SU-DHL-6 (cell line): ENCODE measurements around the gene TRAF3IP1.
"Not testable (repeated sequence)": the region's sequence is repeated elsewhere in the genome, so short reads cannot be mapped to it uniquely, and the experiment has no call there.

Experiments
- H2AFZ ChIP-seq: fragments of 200-600 bp; sonication (generic); 2 replicates; pipeline ENCODE4 v1.6.1; 2014; ENCODE audit warnings: low read depth, mild to moderate bottlenecking, moderate library complexity, mixed read lengths, antibody characterized with exemption, low read length; ENCODE audit not compliant: severe bottlenecking
- H3F3A ChIP-seq: fragments of 200-600 bp; shearing (Covaris generic); 2 replicates; pipeline ENCODE4 v1.6.0; 2016; ENCODE audit warnings: antibody characterized with exemption, mild to moderate bottlenecking; ENCODE audit not compliant: insufficient read depth
- H3K27ac ChIP-seq: fragments of 200-600 bp; sonication (generic); 2 replicates; pipeline ENCODE4 v1.5.1; 2016; ENCODE audit warnings: low read depth, mild to moderate bottlenecking, low read length, moderate library complexity, mixed read lengths
- H3K27me3 ChIP-seq: fragments of 200-600 bp; sonication (generic), shearing (Covaris generic); 2 replicates; pipeline ENCODE4 v1.6.0; 2014; ENCODE audit warnings: mild to moderate bottlenecking, low read length
- H3K36me3 ChIP-seq: fragments of 200-600 bp; sonication (generic); 2 replicates; pipeline ENCODE4 v1.6.1; 2014; ENCODE audit warnings: mild to moderate bottlenecking, low read length, mixed read lengths
- H3K4me2 ChIP-seq: fragments of 300-600, 200-600 bp; shearing (Covaris generic), sonication (generic); 2 replicates; pipeline ENCODE4 v1.6.0; 2014; ENCODE audit warnings: low read length, low read depth, mild to moderate bottlenecking; ENCODE audit not compliant: poor library complexity, severe bottlenecking
- H3K4me3 ChIP-seq: fragments of 200-600 bp; sonication (generic); 2 replicates; pipeline ENCODE4 v1.5.1; 2014; ENCODE audit warnings: antibody characterized with exemption, low read length, mild to moderate bottlenecking, mixed read lengths; ENCODE audit not compliant: insufficient read depth, poor library complexity, severe bottlenecking
- H3K79me2 ChIP-seq: fragments of 200-600 bp; sonication (generic); 2 replicates; pipeline ENCODE4 v1.6.1; 2014; ENCODE audit warnings: mild to moderate bottlenecking, low read length, moderate library complexity; ENCODE audit not compliant: insufficient read depth
- H3K9ac ChIP-seq: fragments of 200-600 bp; sonication (generic); 2 replicates; pipeline ENCODE4 v1.7.0; 2014; ENCODE audit warnings: mild to moderate bottlenecking, low read length
- H3K9me2 ChIP-seq: fragments of 200-600 bp; sonication (generic); replicated peaks from 2 replicates; pipeline ENCODE4 v1.6.1; 2014; ENCODE audit warnings: low read length; ENCODE audit not compliant: insufficient read depth
- H3K9me3 ChIP-seq: fragments of 200-600 bp; sonication (generic); 2 replicates; pipeline ENCODE4 v1.6.1; 2014; ENCODE audit warnings: low read length, mixed read lengths; ENCODE audit not compliant: insufficient read depth
- H4K20me1 ChIP-seq: fragments of 200-600 bp; sonication (generic); 2 replicates; pipeline ENCODE4 v1.6.1; 2014; ENCODE audit warnings: low read depth, mild to moderate bottlenecking, antibody characterized with exemption, low read length, moderate library complexity, mixed read lengths
- EZH2phosphoT487 ChIP-seq: fragments of 200-600 bp; sonication (generic), shearing (Covaris generic); conservative IDR thresholded peaks from 2 replicates; pipeline ENCODE4 v1.6.1; 2018; ENCODE audit warnings: mild to moderate bottlenecking, antibody characterized with exemption, low read length, moderate library complexity, mixed read lengths
- TF ChIP-seq, protein P1 (sequence below): fragments of 200-600 bp; sonication (generic); IDR thresholded peaks from one replicate; pipeline ENCODE4 v1.5.1; 2017; ENCODE audit warnings: antibody characterized with exemption, mild to moderate bottlenecking, low read length, moderate library complexity; ENCODE audit not compliant: insufficient read depth, poor library complexity, severe bottlenecking

Gene TRAF3IP1

DNA sequence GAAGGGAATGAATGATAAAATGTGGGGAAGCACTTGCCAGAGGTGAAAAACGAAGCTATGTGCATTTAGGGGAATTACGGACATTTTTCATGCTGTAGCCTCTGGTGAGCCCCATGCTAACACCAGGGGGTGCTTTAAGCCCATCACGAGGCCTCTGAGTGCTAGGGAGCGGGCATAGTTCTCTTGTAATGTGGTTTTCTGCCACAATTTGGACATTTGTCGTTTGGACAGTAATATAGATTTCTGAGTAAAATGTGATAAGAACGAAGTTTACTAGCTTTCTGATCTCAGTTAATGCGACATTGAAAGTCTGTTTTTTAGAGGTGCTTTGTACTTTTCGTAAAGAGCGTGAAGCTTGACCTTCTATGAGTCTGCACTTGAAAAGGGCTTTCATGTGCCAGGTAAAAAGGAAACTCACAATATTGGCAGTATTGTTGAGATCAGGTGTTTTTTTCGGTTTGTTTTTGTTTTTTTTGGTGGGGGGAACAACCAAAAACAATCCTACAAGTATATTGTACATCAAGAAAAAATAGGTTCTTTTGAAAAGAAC is 50.6 kb downstream of the TRAF3IP1 start:
- no peaks in the 10 kb centered on the region for H3K27me3 ChIP-seq
- no peaks in the 10 kb centered on the region for H3F3A ChIP-seq
- TF ChIP-seq EZH2phosphoT487 = no peak
- TF ChIP-seq, protein P1, sequence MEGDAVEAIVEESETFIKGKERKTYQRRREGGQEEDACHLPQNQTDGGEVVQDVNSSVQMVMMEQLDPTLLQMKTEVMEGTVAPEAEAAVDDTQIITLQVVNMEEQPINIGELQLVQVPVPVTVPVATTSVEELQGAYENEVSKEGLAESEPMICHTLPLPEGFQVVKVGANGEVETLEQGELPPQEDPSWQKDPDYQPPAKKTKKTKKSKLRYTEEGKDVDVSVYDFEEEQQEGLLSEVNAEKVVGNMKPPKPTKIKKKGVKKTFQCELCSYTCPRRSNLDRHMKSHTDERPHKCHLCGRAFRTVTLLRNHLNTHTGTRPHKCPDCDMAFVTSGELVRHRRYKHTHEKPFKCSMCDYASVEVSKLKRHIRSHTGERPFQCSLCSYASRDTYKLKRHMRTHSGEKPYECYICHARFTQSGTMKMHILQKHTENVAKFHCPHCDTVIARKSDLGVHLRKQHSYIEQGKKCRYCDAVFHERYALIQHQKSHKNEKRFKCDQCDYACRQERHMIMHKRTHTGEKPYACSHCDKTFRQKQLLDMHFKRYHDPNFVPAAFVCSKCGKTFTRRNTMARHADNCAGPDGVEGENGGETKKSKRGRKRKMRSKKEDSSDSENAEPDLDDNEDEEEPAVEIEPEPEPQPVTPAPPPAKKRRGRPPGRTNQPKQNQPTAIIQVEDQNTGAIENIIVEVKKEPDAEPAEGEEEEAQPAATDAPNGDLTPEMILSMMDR = peak; percentile 85
- no peaks in the 10 kb centered on the region for H3K9me2 ChIP-seq
- no peak overlapping the region for H2AFZ ChIP-seq
- H3K9ac ChIP-seq = no peak overlapping the region
- H3K79me2 ChIP-seq = no peaks in the 10 kb centered on the region
- no peak overlapping the region for H3K4me2 ChIP-seq
- no peaks in the 10 kb centered on the region for H3K36me3 ChIP-seq
- no peaks in the 10 kb centered on the region for H3K9me3 ChIP-seq
- H3K4me3 ChIP-seq = no peak overlapping the region
- no peak overlapping the region for H3K27ac ChIP-seq
- no peaks in the 10 kb centered on the region for H4K20me1 ChIP-seq

DNA sequence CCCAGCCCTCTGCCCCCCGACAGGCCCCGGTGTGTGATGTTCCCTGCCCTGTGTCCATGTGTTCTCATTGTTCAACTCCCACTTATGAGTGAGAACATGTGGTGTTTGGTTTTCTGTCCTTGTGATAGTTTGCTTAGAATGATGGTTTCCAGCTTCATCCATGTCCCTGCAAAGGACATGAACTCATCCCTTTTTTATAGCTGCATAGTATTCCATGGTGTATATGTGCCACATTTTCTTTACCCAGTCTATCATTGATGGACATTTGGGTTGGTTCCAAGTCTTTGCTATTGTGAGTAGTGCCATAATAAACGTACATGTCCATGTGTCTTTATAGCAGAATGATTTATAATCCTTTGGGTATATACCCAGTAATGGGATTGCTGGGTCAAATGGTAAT is 52.0 kb downstream of the TRAF3IP1 start:
- H3K4me3 ChIP-seq, H3K9me2 ChIP-seq, H3K27ac ChIP-seq, H4K20me1 ChIP-seq, H3K79me2 ChIP-seq, H3K4me2 ChIP-seq, H3F3A ChIP-seq, H3K9ac ChIP-seq, H3K36me3 ChIP-seq, H3K27me3 ChIP-seq, H3K9me3 ChIP-seq, H2AFZ ChIP-seq: not testable (repeated sequence)

DNA sequence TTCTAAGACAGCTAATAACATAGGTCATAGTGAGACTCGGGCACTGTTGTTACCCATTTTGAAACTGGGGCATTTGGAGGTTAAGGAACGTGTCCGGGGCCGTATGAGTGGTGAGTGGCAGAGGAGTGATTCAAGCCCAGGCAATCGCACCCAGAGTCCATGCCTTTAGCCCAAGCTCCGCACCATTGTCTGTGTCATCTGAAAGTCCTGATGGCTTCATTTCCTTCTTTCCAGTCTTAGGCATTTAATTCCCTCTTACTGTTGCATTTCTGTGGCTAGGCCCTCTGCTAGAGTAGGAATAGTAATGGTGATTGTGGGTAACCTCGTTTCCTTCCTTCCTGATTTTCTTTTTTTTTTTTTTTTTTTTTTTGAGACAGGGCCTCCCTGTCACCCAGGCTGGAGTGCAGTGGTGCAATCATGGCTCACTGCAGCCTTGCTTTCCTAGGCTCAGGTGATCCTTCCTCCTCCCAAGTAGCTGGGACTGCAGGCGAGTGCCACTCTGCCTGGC is 56.6 kb downstream of the TRAF3IP1 start:
- Histone ChIP-seq H4K20me1 (no peaks in the 10 kb centered on the region), H3K36me3 (no peaks in the 10 kb centered on the region), H3K9me3 (no peaks in the 10 kb centered on the region), H2AFZ (no peak overlapping the region), H3F3A (no peaks in the 10 kb centered on the region), H3K4me2 (no peak overlapping the region), H3K9ac (no peak overlapping the region), H3K27ac (no peak overlapping the region), H3K79me2 (no peaks in the 10 kb centered on the region), H3K27me3 (no peaks in the 10 kb centered on the region), H3K4me3 (no peak overlapping the region), H3K9me2 (no peaks in the 10 kb centered on the region)
- no peak for TF ChIP-seq EZH2phosphoT487
- TF ChIP-seq, protein P1 = no peak

DNA sequence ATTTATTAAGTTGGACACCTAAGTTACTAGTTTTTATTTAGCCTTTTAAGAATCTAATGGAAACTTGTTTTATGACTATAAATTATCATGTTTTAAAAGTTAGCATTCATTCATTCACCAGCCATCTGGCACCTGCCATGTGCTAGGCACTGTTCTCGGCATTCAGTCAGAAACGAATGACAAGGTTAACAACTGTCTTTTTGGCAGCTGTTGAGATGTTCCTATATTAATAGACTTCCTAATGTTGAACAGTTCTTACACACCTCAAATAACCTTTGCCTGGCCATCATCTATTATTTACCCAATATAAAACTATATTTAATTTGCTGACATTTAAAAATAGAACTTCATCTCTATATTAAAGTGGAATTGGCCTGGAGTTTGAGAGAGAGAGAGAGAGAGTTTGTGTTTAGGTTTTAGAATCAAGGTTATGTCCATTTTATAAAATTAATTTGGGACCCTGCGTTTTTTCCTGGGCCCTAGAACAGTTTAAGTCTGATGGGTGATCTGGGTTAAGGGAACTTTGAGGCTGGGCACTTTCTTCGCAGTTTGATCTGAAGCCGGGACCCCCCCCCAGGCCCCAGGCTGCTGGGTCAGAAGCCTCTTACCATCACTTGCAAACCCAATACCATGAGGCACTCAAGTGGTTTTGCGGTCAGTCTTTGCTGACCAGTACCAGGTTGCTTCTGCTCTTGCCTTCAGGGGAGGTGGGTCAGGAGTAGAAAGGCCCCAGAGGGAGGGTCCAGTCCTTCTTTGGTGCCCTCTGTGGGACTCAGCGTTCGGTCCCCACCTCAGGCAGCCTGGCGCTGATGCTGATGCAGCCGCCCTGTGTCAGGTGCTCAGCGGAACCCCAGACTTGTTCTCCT is 58.1 kb downstream of the TRAF3IP1 start:
- H3K79me2 ChIP-seq = no peaks in the 10 kb centered on the region
- H3K4me2 ChIP-seq = no peak overlapping the region
- H3K36me3 ChIP-seq = no peaks in the 10 kb centered on the region
- no peaks in the 10 kb centered on the region for H3K9me2 ChIP-seq
- H3K4me3 ChIP-seq = no peak overlapping the region
- H3K9ac ChIP-seq = no peak overlapping the region
- no peak overlapping the region for H3K27ac ChIP-seq
- H3F3A ChIP-seq = no peaks in the 10 kb centered on the region
- H4K20me1 ChIP-seq = no peaks in the 10 kb centered on the region
- no peaks in the 10 kb centered on the region for H3K27me3 ChIP-seq
- H3K9me3 ChIP-seq = no peaks in the 10 kb centered on the region
- no peak overlapping the region for H2AFZ ChIP-seq
- TF ChIP-seq EZH2phosphoT487 = no peak
- TF ChIP-seq, protein P1 = no peak
